ENCODE data around the gene ETV1. TPM values are rescaled to one million over a fixed set of nuclear protein-coding genes. Genes with fewer than 3 reads are reported as not detected.
A peak's percentile ranks its signal among the peaks of the same experiment; 100 is the strongest.

The ETV1 gene
- total and polyA plus RNA-seq, 4 donors, result 12.7 to 85.3 (median 45.1) TPM

DNA sequence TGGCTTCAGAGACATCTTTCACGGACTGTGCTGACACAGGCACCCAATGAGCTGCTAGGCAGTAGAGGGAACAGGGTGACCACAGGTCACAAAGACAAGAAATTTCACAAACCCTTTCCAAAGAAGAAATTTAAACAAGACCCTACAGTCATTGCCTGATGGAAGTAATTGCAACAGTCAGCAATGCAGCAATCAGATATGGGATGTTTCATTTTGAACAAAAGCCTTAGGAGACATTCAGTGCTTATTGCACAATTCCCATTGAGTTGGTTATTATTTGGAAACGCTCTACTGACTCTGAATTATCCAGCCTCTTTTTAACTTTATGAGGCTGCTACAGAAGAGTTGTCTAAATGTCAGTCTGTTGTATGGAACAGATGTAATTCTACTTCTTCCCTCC, 85.5 kb downstream of the ETV1 start:
- Histone ChIP-seq H3K27ac (ENCODE audit: low read depth in 1 of 2, low read length in 1 of 2) (no peak overlapping the region), H3K4me3 (no peak overlapping the region), H3K4me1 (ENCODE audit: control insufficient read depth in 5 of 5, insufficient read depth in 5 of 5, low read length in 5 of 5) (peaks cover 0 to under 1% (median 0%) of the 10 kb centered on the region in 5 donors), H3K36me3 (ENCODE audit: control insufficient read depth in 4 of 4, insufficient read depth in 4 of 4, low read length in 4 of 4) (peaks cover 0 to 14% (median 9%) of the 10 kb centered on the region in 4 donors), H3K9ac (ENCODE audit: insufficient read depth in 1 of 2, low read length in 2 of 2) (no peak overlapping the region), H3K27me3 (ENCODE audit: control insufficient read depth in 3 of 3, insufficient read depth in 3 of 3, low read length in 2 of 3) (no peaks in the 10 kb centered on the region), H3K9me3 (ENCODE audit: control insufficient read depth in 4 of 4, insufficient read depth in 3 of 4, low read length in 3 of 4) (no peaks in the 10 kb centered on the region)
- peak; percentile 39 for ATAC-seq (ENCODE audit: insufficient read depth, low FRiP score)
- 32 to 62% methylated on average over 2 of the region's 2 CpGs for WGBS, 2 donors
- peak in 2 of 3 donors; percentile 58 to 86 for DNase-seq
- TF ChIP-seq, protein P1, sequence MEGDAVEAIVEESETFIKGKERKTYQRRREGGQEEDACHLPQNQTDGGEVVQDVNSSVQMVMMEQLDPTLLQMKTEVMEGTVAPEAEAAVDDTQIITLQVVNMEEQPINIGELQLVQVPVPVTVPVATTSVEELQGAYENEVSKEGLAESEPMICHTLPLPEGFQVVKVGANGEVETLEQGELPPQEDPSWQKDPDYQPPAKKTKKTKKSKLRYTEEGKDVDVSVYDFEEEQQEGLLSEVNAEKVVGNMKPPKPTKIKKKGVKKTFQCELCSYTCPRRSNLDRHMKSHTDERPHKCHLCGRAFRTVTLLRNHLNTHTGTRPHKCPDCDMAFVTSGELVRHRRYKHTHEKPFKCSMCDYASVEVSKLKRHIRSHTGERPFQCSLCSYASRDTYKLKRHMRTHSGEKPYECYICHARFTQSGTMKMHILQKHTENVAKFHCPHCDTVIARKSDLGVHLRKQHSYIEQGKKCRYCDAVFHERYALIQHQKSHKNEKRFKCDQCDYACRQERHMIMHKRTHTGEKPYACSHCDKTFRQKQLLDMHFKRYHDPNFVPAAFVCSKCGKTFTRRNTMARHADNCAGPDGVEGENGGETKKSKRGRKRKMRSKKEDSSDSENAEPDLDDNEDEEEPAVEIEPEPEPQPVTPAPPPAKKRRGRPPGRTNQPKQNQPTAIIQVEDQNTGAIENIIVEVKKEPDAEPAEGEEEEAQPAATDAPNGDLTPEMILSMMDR (IDR thresholded peaks at IDR 0.05; ENCODE audit: control extremely low read depth, extremely low read depth), result no peak

DNA sequence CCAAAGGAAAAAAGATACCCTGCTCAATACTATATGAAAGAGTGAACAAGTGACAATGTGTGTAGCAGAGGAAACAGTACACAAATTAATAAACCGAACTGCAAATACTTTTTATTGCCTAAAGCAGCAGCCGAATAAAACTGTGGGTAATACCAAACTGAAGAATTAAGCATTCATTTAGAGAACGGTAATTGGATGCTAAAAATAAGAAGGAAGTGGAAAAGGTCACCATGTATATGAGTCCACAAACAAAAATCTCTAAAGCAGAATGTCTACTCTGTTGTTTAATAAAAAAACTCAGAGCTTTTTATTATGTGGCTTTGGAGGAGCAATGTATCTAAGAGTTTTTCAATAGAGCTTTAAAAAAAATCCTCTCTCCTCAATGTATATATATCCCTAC, 87.9 kb downstream of the ETV1 start:
- DNase-seq (no peak), ATAC-seq (ENCODE audit: insufficient read depth, low FRiP score) (no peak)
- Histone ChIP-seq H3K27me3 (ENCODE audit: control insufficient read depth in 3 of 3, insufficient read depth in 3 of 3, low read length in 2 of 3) (no peaks in the 10 kb centered on the region), H3K36me3 (ENCODE audit: control insufficient read depth in 4 of 4, insufficient read depth in 4 of 4, low read length in 4 of 4) (peaks cover 0 to 8% (median 6%) of the 10 kb centered on the region in 4 donors), H3K4me3 (no peak overlapping the region), H3K27ac (ENCODE audit: low read depth in 1 of 2, low read length in 1 of 2) (no peak overlapping the region), H3K9ac (ENCODE audit: insufficient read depth in 1 of 2, low read length in 2 of 2) (no peak overlapping the region), H3K4me1 (ENCODE audit: control insufficient read depth in 5 of 5, insufficient read depth in 5 of 5, low read length in 5 of 5) (peaks cover 0 to 2% (median 0%) of the 10 kb centered on the region in 5 donors), H3K9me3 (ENCODE audit: control insufficient read depth in 4 of 4, insufficient read depth in 3 of 4, low read length in 3 of 4) (no peaks in the 10 kb centered on the region)
- 73 to 77% methylated on average over 3 of the region's 3 CpGs for WGBS, 2 donors
- TF ChIP-seq, protein P1 (IDR thresholded peaks at IDR 0.05; ENCODE audit: control extremely low read depth, extremely low read depth), result no peak

DNA sequence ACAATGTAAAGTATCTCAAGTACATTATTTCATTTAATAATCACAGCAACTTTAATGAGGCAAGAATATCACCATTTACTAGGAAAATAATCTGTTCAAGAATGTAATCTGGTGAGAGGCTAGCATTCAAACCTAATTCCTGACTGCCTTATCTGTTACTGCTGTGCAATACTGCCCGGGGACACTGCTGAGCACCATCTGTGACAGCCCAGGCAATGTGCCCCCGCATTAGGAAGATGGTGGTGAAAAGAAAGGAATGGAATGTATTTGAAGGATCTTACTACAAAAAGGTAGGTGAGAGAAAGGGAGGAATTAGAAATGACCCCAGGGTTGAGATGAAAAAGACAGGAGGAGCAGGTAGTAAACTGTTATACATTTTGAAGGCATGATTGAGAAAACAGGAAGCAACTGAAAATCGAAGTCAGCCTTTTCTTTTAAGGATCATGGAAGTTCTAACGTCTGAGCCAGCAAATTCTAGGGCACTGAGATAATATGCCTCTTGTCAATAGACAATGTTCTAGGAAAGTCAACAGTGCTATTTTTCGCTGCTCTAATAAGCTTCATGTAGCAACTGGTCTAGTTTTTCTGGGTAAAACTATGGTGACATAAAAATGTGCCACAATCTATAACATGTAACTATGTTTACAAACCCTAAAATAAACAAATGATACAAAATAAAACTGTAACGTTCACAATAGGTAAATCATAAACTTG, 90.4 kb downstream of the ETV1 start:
- Histone ChIP-seq H3K9me3 (ENCODE audit: control insufficient read depth in 4 of 4, insufficient read depth in 3 of 4, low read length in 3 of 4) (no peaks in the 10 kb centered on the region), H3K36me3 (ENCODE audit: control insufficient read depth in 4 of 4, insufficient read depth in 4 of 4, low read length in 4 of 4) (peaks cover 0 to 9% (median 2%) of the 10 kb centered on the region in 4 donors), H3K4me1 (ENCODE audit: control insufficient read depth in 5 of 5, insufficient read depth in 5 of 5, low read length in 5 of 5) (peaks cover 0 to 2% (median 0%) of the 10 kb centered on the region in 5 donors), H3K27ac (ENCODE audit: low read depth in 1 of 2, low read length in 1 of 2) (no peak overlapping the region), H3K9ac (ENCODE audit: insufficient read depth in 1 of 2, low read length in 2 of 2) (no peak overlapping the region), H3K27me3 (ENCODE audit: control insufficient read depth in 3 of 3, insufficient read depth in 3 of 3, low read length in 2 of 3) (no peaks in the 10 kb centered on the region), H3K4me3 (no peak overlapping the region)
- WGBS, 2 donors, result 55% methylated on average over 6 of the region's 6 CpGs
- TF ChIP-seq, protein P1 (IDR thresholded peaks at IDR 0.05; ENCODE audit: control extremely low read depth, extremely low read depth), result no peak
- ATAC-seq (ENCODE audit: insufficient read depth, low FRiP score) (no peak), DNase-seq (no peak)
